SK-N-SH (cell line): ENCODE results near the gene GLYAT.

Source experiments
- CTCF ChIP-seq: fragments of 200-600 bp; sonication (generic); IDR thresholded peaks from 2 replicates; pipeline ENCODE4 v1.6.1; 2017; ENCODE audit warnings: antibody characterized with exemption, mild to moderate bottlenecking, moderate library complexity
- ELF1 ChIP-seq: IDR thresholded peaks from 2 replicates; pipeline ENCODE4 v1.4.0; 2012
- RAD21 ChIP-seq: IDR thresholded peaks from 2 replicates; pipeline ENCODE4 v1.6.1; 2012; ENCODE audit warnings: mild to moderate bottlenecking, low read length
- SMC3 ChIP-seq: IDR thresholded peaks from 2 replicates; pipeline ENCODE4 v1.6.1; 2012; ENCODE audit warnings: low read depth, low read length, improper control_type of control experiment
- TAF1 ChIP-seq: IDR thresholded peaks from 2 replicates; pipeline ENCODE4 v1.6.1; 2012; ENCODE audit warnings: low read depth, mild to moderate bottlenecking, low read length, moderate library complexity, borderline replicate concordance
- TCF12 ChIP-seq: IDR thresholded peaks from 2 replicates; pipeline ENCODE4 v1.4.0; 2012

DNA sequence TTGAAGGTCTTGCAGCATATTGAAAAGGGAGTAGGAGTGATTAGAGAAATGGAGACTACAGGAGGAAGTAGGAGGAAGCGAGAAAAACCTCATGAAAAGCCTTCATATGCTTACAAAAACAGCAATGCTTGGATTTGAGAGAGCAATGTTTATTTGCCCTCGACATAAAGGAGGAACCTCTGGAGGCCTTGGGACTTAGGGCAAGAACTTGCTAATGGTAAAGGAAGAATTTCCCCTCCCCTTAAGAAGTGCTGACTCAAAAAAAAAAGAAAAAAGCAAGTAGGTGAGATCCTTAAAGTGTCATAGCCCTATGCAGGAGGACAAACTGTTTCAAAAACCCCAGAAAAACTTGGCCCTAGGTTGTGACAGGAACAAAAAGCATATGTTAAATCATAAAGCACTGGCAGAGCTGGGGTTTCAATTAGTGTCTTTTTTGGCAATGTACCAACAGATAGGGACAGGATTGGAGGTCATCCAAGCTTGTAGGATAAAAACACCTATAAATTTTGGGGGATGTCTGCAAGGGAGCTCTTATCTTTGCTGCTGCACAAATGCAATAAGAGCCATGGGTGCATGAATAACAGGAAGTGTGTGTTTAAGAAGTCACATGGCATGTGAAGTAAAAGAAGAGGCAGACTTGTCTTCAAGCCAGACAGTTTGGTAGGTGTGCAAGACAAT is 4.9 kb downstream of the GLYAT start:
- TF ChIP-seq SMC3 (no peak), CTCF (no peak), ELF1 (no peak), TCF12 (no peak), RAD21 (no peak), TAF1 (no peak)
